GM18508 (cell line): ENCODE measurements around the gene RBBP8NL.
"Not testable (repeated sequence)": the region's sequence is repeated elsewhere in the genome, so short reads cannot be mapped to it uniquely, and the experiment has no call there.

Experiments used
- ATAC-seq: cut with Tn5 transposase; IDR thresholded peaks from one replicate; pipeline ENCODE4 v1.9.1; 2021; ENCODE audit warnings: moderate number of reproducible peaks; ENCODE audit not compliant: insufficient read depth, unreplicated experiment

Gene RBBP8NL

GRCh38 chr20:62446888-62447869 lies 19.8 kb upstream of the RBBP8NL start:
- no peak for ATAC-seq

GRCh38 chr20:62446481-62446880 lies 19.1 kb upstream of the RBBP8NL start:
- ATAC-seq = no peak

- no peak for ATAC-seq
Measured at GRCh38 chr20:62445553-62446340, 18.4 kb upstream of the RBBP8NL start.

GRCh38 chr20:62444286-62444685 lies 16.9 kb upstream of the RBBP8NL start:
- ATAC-seq = no peak

GRCh38 chr20:62441987-62442539 lies 14.7 kb upstream of the RBBP8NL start:
- ATAC-seq = no peak

- ATAC-seq = no peak
Measured at GRCh38 chr20:62439218-62439617, 11.9 kb upstream of the RBBP8NL start.

GRCh38 chr20:62437927-62438326 lies 10.6 kb upstream of the RBBP8NL start:
- ATAC-seq = no peak

- no peak for ATAC-seq
Measured at GRCh38 chr20:62437496-62437895, 10.2 kb upstream of the RBBP8NL start.

- no peak for ATAC-seq
Measured at GRCh38 chr20:62436692-62437091, 9.4 kb upstream of the RBBP8NL start.

- ATAC-seq = no peak
Measured at GRCh38 chr20:62433658-62434497, 6.5 kb upstream of the RBBP8NL start.

- ATAC-seq = no peak
Measured at GRCh38 chr20:62430866-62431447, 3.6 kb upstream of the RBBP8NL start.

GRCh38 chr20:62430311-62430853 lies 3.0 kb upstream of the RBBP8NL start:
- ATAC-seq = no peak

- no peak for ATAC-seq
Measured at GRCh38 chr20:62429455-62430310, 2.3 kb upstream of the RBBP8NL start.

GRCh38 chr20:62428396-62429295 lies 1.3 kb upstream of the RBBP8NL start:
- ATAC-seq = no peak

- no peak for ATAC-seq
Measured at GRCh38 chr20:62428002-62428372, 648 bp upstream of the RBBP8NL start.

- ATAC-seq = no peak
Measured at GRCh38 chr20:62426699-62427131, 624 bp downstream of the RBBP8NL start.

GRCh38 chr20:62426059-62426348 lies 1.3 kb downstream of the RBBP8NL start:
- ATAC-seq = not testable (repeated sequence)
